ENCODE results near the gene BTN1A1. TPM values are rescaled to one million over a fixed set of nuclear protein-coding genes. Genes with fewer than 3 reads are reported as not detected.

Gene BTN1A1
- total RNA-seq, 6 donors from 2014 or later: not detected

DNA sequence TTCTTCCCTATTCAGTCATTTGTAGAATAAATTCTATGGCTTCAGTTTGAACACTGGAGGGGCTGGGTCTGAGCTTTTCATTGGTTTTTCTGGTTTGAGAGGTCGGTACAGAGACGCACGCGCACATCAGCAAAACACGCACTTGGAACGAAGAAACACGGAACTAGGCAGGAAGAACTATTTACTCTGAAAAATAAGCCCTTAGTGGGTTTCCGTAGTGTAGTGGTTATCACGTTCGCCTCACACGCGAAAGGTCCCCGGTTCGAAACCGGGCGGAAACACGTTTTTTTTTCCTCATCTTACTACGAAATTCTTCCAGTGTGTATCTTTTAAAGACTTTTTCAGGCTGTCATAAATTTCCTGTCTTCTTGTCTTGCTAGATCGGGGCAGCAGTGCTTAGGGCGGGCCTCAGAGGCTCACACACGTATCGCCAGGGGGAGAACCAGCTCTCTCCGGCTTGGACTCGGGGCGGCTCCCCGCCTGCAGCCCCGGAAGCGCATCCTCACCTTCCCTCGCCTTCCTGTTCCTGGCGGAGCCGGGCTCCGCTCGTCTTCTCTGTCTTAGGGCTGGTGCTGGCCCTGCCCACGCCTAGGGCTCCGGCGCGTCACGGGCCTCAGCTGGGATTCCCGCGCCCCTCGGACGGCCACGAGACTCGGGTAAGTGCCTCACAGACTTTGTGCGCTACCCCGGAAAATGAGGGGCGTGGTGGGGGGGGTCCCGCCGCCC lies 37.9 kb downstream of the BTN1A1 start, which contains the start of gene HMGN4:
Gene HMGN4, plus strand, starts transcription at position 521 of the 726 bp plus-strand sequence. CDS start 6,841 bp downstream, outside the sequence.
- peak; percentile 81 to 92 for DNase-seq
- no peaks in the 10 kb centered on the region for H3K9me3 ChIP-seq
- WGBS, 2 donors: 0% methylated on average over 29 to 42 of the region's 49 CpGs
- H3K27ac ChIP-seq: peak within 1 kb of the TSS; percentile 91 to 97 (median 96)
- peaks cover 25 to 50% (median 27%) of the 10 kb centered on the region in 4 donors for H3K4me1 ChIP-seq
- peak; percentile 94 to 95 for ATAC-seq (ENCODE audit: low FRiP score in 2 of 2)
- no peaks in the 10 kb centered on the region for H3K27me3 ChIP-seq
- peak within 1 kb of the TSS; percentile 67 to 91 (median 77) for H3K4me3 ChIP-seq
- TF ChIP-seq POLR2AphosphoS5 (IDR thresholded peaks at IDR 0.05): peak; percentile 16 to 61
- peak in 2 of 4 donors; percentile 28 to 74 for TF ChIP-seq POLR2A (IDR thresholded peaks at IDR 0.05)
- TF ChIP-seq, protein P1, sequence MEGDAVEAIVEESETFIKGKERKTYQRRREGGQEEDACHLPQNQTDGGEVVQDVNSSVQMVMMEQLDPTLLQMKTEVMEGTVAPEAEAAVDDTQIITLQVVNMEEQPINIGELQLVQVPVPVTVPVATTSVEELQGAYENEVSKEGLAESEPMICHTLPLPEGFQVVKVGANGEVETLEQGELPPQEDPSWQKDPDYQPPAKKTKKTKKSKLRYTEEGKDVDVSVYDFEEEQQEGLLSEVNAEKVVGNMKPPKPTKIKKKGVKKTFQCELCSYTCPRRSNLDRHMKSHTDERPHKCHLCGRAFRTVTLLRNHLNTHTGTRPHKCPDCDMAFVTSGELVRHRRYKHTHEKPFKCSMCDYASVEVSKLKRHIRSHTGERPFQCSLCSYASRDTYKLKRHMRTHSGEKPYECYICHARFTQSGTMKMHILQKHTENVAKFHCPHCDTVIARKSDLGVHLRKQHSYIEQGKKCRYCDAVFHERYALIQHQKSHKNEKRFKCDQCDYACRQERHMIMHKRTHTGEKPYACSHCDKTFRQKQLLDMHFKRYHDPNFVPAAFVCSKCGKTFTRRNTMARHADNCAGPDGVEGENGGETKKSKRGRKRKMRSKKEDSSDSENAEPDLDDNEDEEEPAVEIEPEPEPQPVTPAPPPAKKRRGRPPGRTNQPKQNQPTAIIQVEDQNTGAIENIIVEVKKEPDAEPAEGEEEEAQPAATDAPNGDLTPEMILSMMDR (IDR thresholded peaks at IDR 0.05): no peak
- H3K36me3 ChIP-seq: peaks cover 0 to 20% (median 2%) of the 10 kb centered on the region in 4 donors

GRCh38 chr6:26538572-26538902 lies 38.4 kb downstream of the BTN1A1 start:
- Histone ChIP-seq H3K4me3 (peak overlapping the region; percentile 67 to 91 (median 77)), H3K27ac (peak overlapping the region; percentile 91 to 97 (median 96)), H3K36me3 (peaks cover 0 to 21% (median 2%) of the 10 kb centered on the region in 4 donors), H3K4me1 (peaks cover 20 to 45% (median 24%) of the 10 kb centered on the region in 4 donors), H3K27me3 (no peaks in the 10 kb centered on the region), H3K9me3 (no peaks in the 10 kb centered on the region)
- TF ChIP-seq, protein P1 (IDR thresholded peaks at IDR 0.05): no peak
- TF ChIP-seq EP300 (IDR thresholded peaks at IDR 0.05) (no peak), POLR2A (IDR thresholded peaks at IDR 0.05) (no peak), POLR2AphosphoS5 (IDR thresholded peaks at IDR 0.05) (no peak)
- ATAC-seq (ENCODE audit: low FRiP score in 2 of 2) (peak in 1 of 2 donors; percentile 8), DNase-seq (no peak)
- WGBS, 2 donors: 0 to 1% methylated on average over 14 of the region's 15 CpGs

- peaks cover 0 to 24% (median 2%) of the 10 kb centered on the region in 4 donors for H3K36me3 ChIP-seq
- H3K4me3 ChIP-seq: peak overlapping the region; percentile 67 to 91 (median 77)
- ATAC-seq (ENCODE audit: low FRiP score in 2 of 2) (no peak), DNase-seq (no peak)
- peak overlapping the region; percentile 91 to 97 (median 96) for H3K27ac ChIP-seq
- peaks cover 16 to 44% (median 23%) of the 10 kb centered on the region in 4 donors for H3K4me1 ChIP-seq
- no peaks in the 10 kb centered on the region for H3K27me3 ChIP-seq
- 77 to 79% methylated on average over 16 of the region's 16 CpGs for WGBS, 2 donors
- no peaks in the 10 kb centered on the region for H3K9me3 ChIP-seq
- TF ChIP-seq POLR2A (IDR thresholded peaks at IDR 0.05) (no peak), POLR2AphosphoS5 (IDR thresholded peaks at IDR 0.05) (no peak), EP300 (IDR thresholded peaks at IDR 0.05) (no peak)
- TF ChIP-seq, protein P1 (IDR thresholded peaks at IDR 0.05): no peak
Observed at GRCh38 chr6:26539071-26539615, 39.0 kb downstream of the BTN1A1 start.

DNA sequence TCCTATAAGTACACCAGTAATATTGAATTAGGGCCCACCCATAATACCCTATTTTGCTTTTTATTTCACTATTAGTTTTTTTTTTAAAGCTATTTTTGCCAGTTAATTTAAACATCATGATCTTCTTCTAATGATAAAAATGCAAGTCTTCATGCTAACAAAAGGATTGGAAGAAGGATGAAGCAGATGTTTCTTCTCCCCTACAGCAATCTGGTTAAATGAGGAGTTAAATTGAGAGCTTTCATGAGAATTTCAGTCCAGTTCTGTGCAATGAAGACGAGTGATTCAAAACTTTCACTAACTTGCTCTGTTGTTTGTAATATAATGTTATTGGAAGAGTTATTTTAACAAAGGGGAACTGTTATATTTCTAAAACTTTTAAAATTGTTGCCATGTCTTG lies 41.5 kb downstream of the BTN1A1 start:
- TF ChIP-seq, protein P1 (IDR thresholded peaks at IDR 0.05): no peak
- no peak for TF ChIP-seq EP300 (IDR thresholded peaks at IDR 0.05)
- no peak for TF ChIP-seq POLR2A (IDR thresholded peaks at IDR 0.05)
- no peak for TF ChIP-seq POLR2AphosphoS5 (IDR thresholded peaks at IDR 0.05)
- H3K4me3 ChIP-seq: no peak overlapping the region
- peaks cover 0 to 48% (median 8%) of the 10 kb centered on the region in 4 donors for H3K36me3 ChIP-seq
- no peaks in the 10 kb centered on the region for H3K9me3 ChIP-seq
- peaks cover 15 to 33% (median 16%) of the 10 kb centered on the region in 4 donors for H3K4me1 ChIP-seq
- ATAC-seq (ENCODE audit: low FRiP score in 2 of 2) (no peak), DNase-seq (no peak)
- no peak overlapping the region for H3K27ac ChIP-seq
- 70 to 76% methylated on average over 1 of the region's 1 CpG for WGBS, 2 donors
- H3K27me3 ChIP-seq: no peaks in the 10 kb centered on the region

All from upper lobe of left lung (tissue), 6 donors.